ENCODE results near the gene ACVR1B. TPM values are rescaled to one million over a fixed set of nuclear protein-coding genes. Genes with fewer than 3 reads are reported as not detected.

The ACVR1B gene
- total and polyA plus RNA-seq, 2 experiments from 2014 or later: 2.4 to 7.5 TPM

GRCh38 chr12:52019113-52019770 lies 67.7 kb downstream of the ACVR1B start:
- Histone ChIP-seq H3K9me2 (ENCODE audit: insufficient read depth) (no peaks in the 10 kb centered on the region), H3K4me2 (no peak overlapping the region), H3K36me3 (ENCODE audit: insufficient read depth) (no peaks in the 10 kb centered on the region), H3K27ac (ENCODE audit: low read depth) (no peak overlapping the region), H3K27me3 (ENCODE audit: insufficient read depth) (peaks cover 64% of the 10 kb centered on the region), H3K79me2 (replicated peaks; ENCODE audit: insufficient read depth) (no peaks in the 10 kb centered on the region), H4K20me1 (replicated peaks; ENCODE audit: insufficient read depth) (no peaks in the 10 kb centered on the region), H3K4me1 (ENCODE audit: insufficient read depth) (peaks cover 16% of the 10 kb centered on the region), H3K4me3 (no peak overlapping the region), H3F3A (replicated peaks; ENCODE audit: low read depth) (peaks cover 2% of the 10 kb centered on the region; the same call in 1 of the 2 replicates), H2AFZ (no peak overlapping the region)
- Mint-ChIP-seq H3K9me3 (no peaks in the 10 kb centered on the region; the same call in 2 of the 3 replicates), H3K27ac (no peak overlapping the region), H3K27me3 (ENCODE audit: insufficient read depth, low read depth, poor library complexity) (peaks cover 35% of the 10 kb centered on the region), H3K36me3 (ENCODE audit: low read depth) (no peaks in the 10 kb centered on the region; the same call in 2 of the 3 replicates), H3K4me1 (peaks cover 19% of the 10 kb centered on the region), H3K4me3 (no peak overlapping the region)
- ATAC-seq (no peak), DNase-seq (ENCODE audit: low spot score) (no peak)
- TF ChIP-seq ETS1 (IDR thresholded peaks at IDR 0.05) (no peak), CTCF (conservative IDR thresholded peaks at IDR 0.05; ENCODE audit: low read depth in 2 of 2) (no peak), REST (IDR thresholded peaks at IDR 0.05; ENCODE audit: unreplicated experiment) (no peak), NANOG (IDR thresholded peaks at IDR 0.05; ENCODE audit: borderline replicate concordance) (no peak), STAT1 (IDR thresholded peaks at IDR 0.05; ENCODE audit: unreplicated experiment) (no peak), POLR2AphosphoS5 (IDR thresholded peaks at IDR 0.05; ENCODE audit: low read depth) (no peak), ZNF462 (CRISPR knock-in tag; IDR thresholded peaks at IDR 0.05) (no peak), ZNF331 (CRISPR knock-in tag; IDR thresholded peaks at IDR 0.05; ENCODE audit: low read depth) (no peak), EZH2phosphoT487 (IDR thresholded peaks at IDR 0.05; ENCODE audit: unreplicated experiment) (no peak), ZNF114 (CRISPR knock-in tag; IDR thresholded peaks at IDR 0.05) (no peak), CREB1 (CRISPR knock-in tag; IDR thresholded peaks at IDR 0.05; ENCODE audit: low read depth) (no peak), JUNB (IDR thresholded peaks at IDR 0.05; ENCODE audit: unreplicated experiment) (no peak)

All from GM23338 (cell line).